Hair follicle dermal papilla cell (primary cell): ENCODE data around the gene FUNDC2. TPM values are rescaled to one million over a fixed set of nuclear protein-coding genes. Genes with fewer than 3 reads are reported as not detected.

Source experiments
- total RNA-seq: library from RNA; depleted of rRNA; stranded (reverse); fragments of >200 nt; gene quantifications from 2 replicates; pipeline ENCODE4 v1.2.3, GENCODE V29; 2012

The FUNDC2 gene
- total RNA-seq: 25.8 and 30.1 TPM in 2 replicates

GRCh38 chrX:155026727-155027508 lies at the start of gene FUNDC2:
TSS of gene FUNDC2 (plus strand) at chrX:155026844. CDS start at chrX:155026939, 95 bp downstream.

GRCh38 chrX:155022585-155022984 lies 4.1 kb upstream of the FUNDC2 start, which contains the start of gene F8:
TSS of gene F8 (minus strand) at chrX:155022723. CDS start at chrX:155022552, 171 bp downstream.

DNA sequence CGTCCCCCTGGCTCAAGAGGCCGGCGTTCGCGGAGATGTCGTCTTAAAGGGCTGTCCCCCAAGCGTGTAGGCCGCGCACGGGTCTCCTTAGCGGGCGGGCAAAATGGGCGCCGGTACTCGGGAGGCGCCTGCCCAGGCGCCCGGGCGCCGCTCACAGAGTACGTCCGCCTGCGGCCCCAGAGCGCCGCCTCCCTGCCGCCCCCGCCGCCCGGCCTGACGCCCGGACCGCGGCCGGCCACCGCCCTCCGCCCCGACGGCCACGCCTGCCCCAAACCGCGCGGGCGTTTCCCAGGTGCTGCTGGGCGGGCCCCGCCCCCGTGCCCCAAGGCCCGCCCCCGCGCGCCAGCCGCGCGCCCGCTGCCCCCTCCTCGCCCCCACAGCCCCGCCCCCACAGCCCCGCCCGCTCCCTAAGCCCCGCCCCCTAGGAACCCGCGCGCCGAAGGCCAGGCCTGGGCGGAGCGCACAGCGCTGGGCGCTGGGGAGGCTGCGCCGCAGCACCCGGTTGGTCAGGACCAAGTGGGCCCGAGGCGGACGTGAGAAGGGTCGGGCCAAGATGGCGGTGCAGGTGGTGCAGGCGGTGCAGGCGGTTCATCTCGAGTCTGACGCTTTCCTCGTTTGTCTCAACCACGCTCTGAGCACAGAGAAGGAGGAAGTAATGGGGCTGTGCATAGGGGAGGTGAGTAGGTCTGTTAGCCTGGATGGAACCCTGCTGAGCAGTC lies 44.5 kb downstream of the FUNDC2 start, which contains the start of the genes BRCC3, CMC4 and MTCP1:
TSS of gene BRCC3 (plus strand) at position 534 of the 719 bp plus-strand sequence. CDS start at position 554, 20 bp downstream.
TSS of gene CMC4 (minus strand) at position 162 of the 719 bp plus-strand sequence. CDS start 7,113 bp downstream, outside the sequence.
TSS of gene MTCP1 (minus strand) at position 162 of the 719 bp plus-strand sequence. CDS start 5,126 bp downstream, outside the sequence.

Other genes starting within 250 kb of the FUNDC2 start
- gene MPP1, start 221.4 kb upstream of the FUNDC2 start, total RNA-seq: 10.7 and 15.4 TPM in 2 replicates
- gene SMIM9, start 192.2 kb upstream of the FUNDC2 start, total RNA-seq: not detected in 2 replicates
- 4.2 and 7.0 TPM in 2 replicates for gene F8A1, start 140.5 kb upstream of the FUNDC2 start, total RNA-seq
- 5.2 and 6.7 TPM in 2 replicates for gene F8, start 4.1 kb upstream of the FUNDC2 start, total RNA-seq
- gene CMC4, start 44.3 kb downstream of the FUNDC2 start, total RNA-seq: 11.9 and 12.0 TPM in 2 replicates
- 0.97 and 1.1 TPM in 2 replicates for gene MTCP1, start 44.3 kb downstream of the FUNDC2 start, total RNA-seq
- gene BRCC3, start 44.7 kb downstream of the FUNDC2 start, total RNA-seq: 11.2 and 11.7 TPM in 2 replicates
- 38.8 and 46.3 TPM in 2 replicates for gene VBP1, start 189.6 kb downstream of the FUNDC2 start, total RNA-seq
- gene RAB39B, start 237.6 kb downstream of the FUNDC2 start, total RNA-seq: 0.65 and 0.85 TPM in 2 replicates